GM12878 (cell line): ENCODE results near the gene ROBO4. TPM values are rescaled to one million over a fixed set of nuclear protein-coding genes. Genes with fewer than 3 reads are reported as not detected.

Experiments used
- ATAC-seq: fragments of 200-7000 bp; cut with Tn5 transposase; 3 replicates; pipeline ENCODE4 v1.9.1; 2020; ENCODE audit warnings: mild to moderate bottlenecking, moderate library complexity
- BruUV-seq: library from RNA; stranded (reverse); fragments of 400-500 nt; replicated peaks from 2 replicates; lab custom pipeline; 2021; lab: Mats Ljungman, UMichigan
- CTCF ChIA-PET: fragments of 300-600 bp; sonication (Branson Sonifier 250); formaldehyde crosslinking; extraction: SDS; loops from one replicate; lab custom pipeline; 2021; ENCODE audit warnings: inconsistent platforms; lab: Yijun Ruan, JAX
- POLR2A ChIA-PET: fragments of 350-600 bp; formaldehyde crosslinking; extraction: SDS; loops from one replicate; lab custom pipeline; 2021; ENCODE audit warnings: inconsistent platforms; lab: Charles Lee
- RAD21 ChIA-PET: fragments of 300-600 bp; sonication (Branson Sonifier 250); formaldehyde crosslinking; loops from one replicate; lab custom pipeline; 2023; ENCODE audit warnings: antibody characterized with exemption; ENCODE audit not compliant: unreplicated experiment; lab: Charles Lee
- SMC1A ChIA-PET: fragments of 300-600 bp; sonication (Branson Sonifier 250); formaldehyde crosslinking; loops from one replicate; lab custom pipeline; 2023; ENCODE audit not compliant: unreplicated experiment, uncharacterized antibody; lab: Charles Lee
- DNase-seq: peaks from one replicate; pipeline ENCODE4 v3.0.0-alpha.2; 2011; ENCODE audit warnings: low read depth, low spot score
- FAIRE-seq: peaks from 3 replicates; lab custom pipeline; 2011; peaks lifted over from hg19 to GRCh38; lab: Jason Lieb, UNC
- H2AFZ ChIP-seq: 2 replicates; pipeline ENCODE4 v1.6.0; 2011; ENCODE audit warnings: low read depth, low read length, control low read depth; ENCODE audit not compliant: control insufficient read depth
- H3K27ac ChIP-seq: 2 replicates; pipeline ENCODE4 v1.5.1; 2011; ENCODE audit warnings: control low read depth; ENCODE audit not compliant: control insufficient read depth, insufficient read depth
- H3K27me3 ChIP-seq, 2 experiments: replicated peaks in 1 of 2; 2 replicates each; pipeline versions ENCODE4 v1.6.0 to v1.6.1; 2011; ENCODE audit warnings: low read length in 1 of 2; ENCODE audit not compliant: control insufficient read depth in 2 of 2, insufficient read depth in 2 of 2
- H3K36me3 ChIP-seq, 2 experiments: 2 replicates each; pipeline ENCODE4 v1.5.1; 2011; ENCODE audit warnings: low read length in 1 of 2; ENCODE audit not compliant: control insufficient read depth in 2 of 2, insufficient read depth in 2 of 2
- H3K4me1 ChIP-seq: 2 replicates; pipeline ENCODE4 v1.6.1; 2011; ENCODE audit warnings: mild to moderate bottlenecking, low read length, moderate library complexity, mixed read lengths; ENCODE audit not compliant: control insufficient read depth, insufficient read depth
- H3K4me2 ChIP-seq: 2 replicates; pipeline ENCODE4 v1.6.0; 2011; ENCODE audit warnings: control low read depth; ENCODE audit not compliant: control insufficient read depth, insufficient read depth
- H3K4me3 ChIP-seq: fragments of 200-600 bp; sonication (generic); 2 replicates; pipeline ENCODE4 v1.5.1; 2016
- H3K79me2 ChIP-seq: 2 replicates; pipeline ENCODE4 v1.6.0; 2011; ENCODE audit warnings: low read length; ENCODE audit not compliant: control insufficient read depth, insufficient read depth
- H3K9ac ChIP-seq: 2 replicates; pipeline ENCODE4 v1.8.0; 2011; ENCODE audit warnings: low read length, control low read depth, mixed read lengths; ENCODE audit not compliant: control insufficient read depth, insufficient read depth
- H3K9me3 ChIP-seq: replicated peaks from 3 replicates; pipeline ENCODE4 v1.5.1; 2011; ENCODE audit warnings: mild to moderate bottlenecking, low read length; ENCODE audit not compliant: control insufficient read depth, insufficient read depth
- H4K20me1 ChIP-seq: 2 replicates; pipeline ENCODE4 v1.6.0; 2011; ENCODE audit not compliant: control insufficient read depth, insufficient read depth
- ATF7 ChIP-seq: fragments of 450-650 bp; IDR thresholded peaks from 2 replicates; pipeline ENCODE4 v1.6.1; 2016; ENCODE audit warnings: low read depth, mild to moderate bottlenecking
- CBX5 ChIP-seq: sonication (generic); IDR thresholded peaks from 2 replicates; pipeline ENCODE4 v1.6.1; 2016; ENCODE audit warnings: low read depth, moderate library complexity, mild to moderate bottlenecking, inconsistent platforms
- CHD4 ChIP-seq: fragments of 200-600 bp; sonication (generic); IDR thresholded peaks from 2 replicates; pipeline ENCODE4 v1.6.1; 2016; ENCODE audit warnings: mild to moderate bottlenecking
- CREM ChIP-seq: IDR thresholded peaks from 2 replicates; pipeline ENCODE4 v1.6.1; 2014; ENCODE audit warnings: antibody characterized with exemption, low read depth
- EZH2 ChIP-seq: IDR thresholded peaks from 2 replicates; pipeline ENCODE4 v1.6.1; 2012; ENCODE audit warnings: low read depth, mild to moderate bottlenecking, control low read depth, inconsistent platforms, low read length, borderline replicate concordance; ENCODE audit not compliant: control insufficient read depth
- FOS ChIP-seq: IDR thresholded peaks from 3 replicates; pipeline ENCODE4 v1.6.1; 2011; ENCODE audit warnings: borderline replicate concordance; ENCODE audit not compliant: insufficient read length; ENCODE audit errors: extremely low read depth
- NRF1 ChIP-seq: conservative IDR thresholded peaks from 2 replicates; pipeline ENCODE4 v1.6.1; 2011; ENCODE audit warnings: mild to moderate bottlenecking, low read depth, low read length, improper control_type of control experiment
- SIN3A ChIP-seq: IDR thresholded peaks from 2 replicates; pipeline ENCODE4 v1.6.1; 2012; ENCODE audit warnings: low read depth, low read length, improper control_type of control experiment
- SP1 ChIP-seq: IDR thresholded peaks from one replicate; pipeline ENCODE4 v1.6.1; 2011; ENCODE audit warnings: low read depth, low read length
- SREBF2 ChIP-seq: IDR thresholded peaks from 2 replicates; pipeline ENCODE4 v1.6.1; 2012; ENCODE audit warnings: mild to moderate bottlenecking, low read length
- TCF7 ChIP-seq: IDR thresholded peaks from 2 replicates; pipeline ENCODE4 v1.6.1; 2014; ENCODE audit warnings: antibody characterized with exemption, borderline replicate concordance
- ZNF217 ChIP-seq: fragments of 450-650 bp; IDR thresholded peaks from 2 replicates; pipeline ENCODE4 v1.6.1; 2017; ENCODE audit warnings: antibody characterized with exemption, mild to moderate bottlenecking
- ZZZ3 ChIP-seq: IDR thresholded peaks from 2 replicates; pipeline ENCODE4 v1.6.1; 2011; ENCODE audit warnings: low read depth; ENCODE audit not compliant: control insufficient read depth, insufficient read length
- WGBS: methylation state at CpG from one replicate; pipeline ENCODE4 v1.1.6; 2016; ENCODE audit warnings: low lambda C conversion rate; ENCODE audit not compliant: insufficient replicate concordance, insufficient coverage; ENCODE audit errors: missing lambda C conversion rate; 5-methylcytosine and 5-hydroxymethylcytosine counted together
- in situ Hi-C: fragments of 300-500 bp; cut with MboI; formaldehyde crosslinking; loops from 9 replicates; pipeline ENCODE4 v1.14.3; 2018; ENCODE audit warnings: mixed read lengths
- intact Hi-C: fragments of 100-400 bp; cut with micrococcal nuclease; formaldehyde crosslinking; loops from one replicate; pipeline ENCODE4 v1.14.2; 2022; ENCODE audit not compliant: unreplicated experiment
- polyA plus RNA-seq, 11 experiments: library from polyadenylated mRNA; depleted of rRNA in 4 of 11; unstranded in 6 of 11; stranded (reverse) in 5 of 11; fragments of >200 nt; fragmentation: Nextera tagmentation in 4 of 11; fragmentation: Illumina TruSeq in 1 of 11; extraction: Ambion mirVana in 4 of 11; extraction: Trizol in 1 of 11; gene quantifications; 1 replicate in 1 of 11; 2 replicates in 10 of 11; pipeline versions ENCODE4 v1.2.1 to v1.2.3, GENCODE V29; 2011 to 2016; ENCODE audit warnings: inconsistent platforms in 2 of 11, missing spikeins in 2 of 11, low read depth in 1 of 11
- total RNA-seq, 4 experiments: library from RNA; depleted of rRNA in 3 of 4; stranded (reverse); fragments of >200 nt in 3 of 4; fragmentation: Illumina TruSeq in 1 of 4; extraction: Trizol in 1 of 4; gene quantifications; 2 replicates each; pipeline versions ENCODE4 v1.2.1 to v1.2.3, GENCODE V29; 2013 to 2021
- TF ChIP-seq, protein P1 (sequence below): fragments of 450-650 bp; IDR thresholded peaks from 2 replicates; pipeline ENCODE4 v1.6.1; 2018; ENCODE audit warnings: borderline replicate concordance, mild to moderate bottlenecking; ENCODE audit not compliant: partially characterized antibody
- TF ChIP-seq, protein P2 (sequence below): fragments of 450-650 bp; IDR thresholded peaks from 2 replicates; pipeline ENCODE4 v1.6.1; 2017; ENCODE audit warnings: mild to moderate bottlenecking, low read depth, inconsistent platforms; ENCODE audit not compliant: poor library complexity, severe bottlenecking

Gene ROBO4
- total and polyA plus RNA-seq, 10 of the 15 experiments (the other 5 are each of a cell fraction or from before 2014, with no cell fraction given), result not detected

DNA sequence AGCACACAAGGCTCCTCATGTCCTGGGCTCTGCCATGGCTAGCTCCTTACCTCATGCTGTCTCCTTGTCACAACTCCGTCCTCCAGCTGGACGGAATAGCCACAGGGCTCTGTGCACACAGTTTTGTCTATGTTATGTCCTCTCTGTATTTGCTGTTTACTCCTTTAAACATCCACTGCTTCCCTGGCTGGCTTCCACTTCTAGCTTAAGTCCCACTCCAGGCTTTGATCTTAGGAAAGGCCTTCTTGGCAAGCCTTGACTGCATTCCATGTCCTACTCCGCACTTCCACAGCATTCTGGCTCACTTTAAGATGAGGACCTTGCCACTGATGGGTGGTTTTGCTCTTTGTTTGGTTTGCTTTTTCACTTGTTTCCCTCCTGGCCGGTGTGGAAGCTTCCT, 55.4 kb downstream of the ROBO4 start:
- intact Hi-C loops, result no loop called here
- SMC1A ChIA-PET, result interaction anchor here (0.7 to 1.0 kb wide), 2 partner anchors 159 to 320 kb away, joined by 3 read pairs; no protein-coding TSS in a partner anchor
- H3K27me3 ChIP-seq, result peaks cover 22 to 34% of the 10 kb centered on the region in 2 experiments

DNA sequence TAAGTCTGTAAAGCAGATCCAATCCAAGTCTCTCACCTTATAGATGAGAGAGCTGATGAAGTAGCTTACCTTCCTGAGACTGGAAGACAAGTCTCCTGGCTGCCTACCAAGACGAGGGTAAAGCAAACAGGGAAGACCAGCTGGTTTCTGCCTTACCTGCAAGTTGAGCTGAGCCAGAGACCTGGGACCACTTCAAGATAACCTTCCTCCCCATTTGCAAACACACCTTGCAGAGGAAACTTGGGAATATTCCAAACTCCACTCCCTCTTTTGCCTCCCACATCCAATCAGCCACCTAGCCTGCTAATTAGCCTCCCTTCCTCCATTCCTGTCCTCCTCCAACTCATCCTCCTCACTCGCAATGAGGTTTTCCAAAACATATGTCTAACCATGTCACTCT, 55.8 kb downstream of the ROBO4 start:
- H3K27ac ChIP-seq, result no peak overlapping the region
- FAIRE-seq (no peak), ATAC-seq (no peak), DNase-seq (no peak)
- H3K4me2 ChIP-seq, result no peak overlapping the region
- no peaks in the 10 kb centered on the region for H3K36me3 ChIP-seq
- intact Hi-C loops (no loop called here), in situ Hi-C loops (loop anchor here (25.0 kb wide), 1 partner anchor 430 kb away; the partner anchor contains the start of gene OR8B4)
- no peak overlapping the region for H2AFZ ChIP-seq
- ChIA-PET SMC1A (interaction anchor here (0.7 to 1.0 kb wide), 2 partner anchors 158 to 320 kb away, joined by 3 read pairs; no protein-coding TSS in a partner anchor), CTCF (interaction anchor here (1.0 to 1.2 kb wide), 2 partner anchors 14 to 171 kb away, joined by 3 read pairs; no protein-coding TSS in a partner anchor), RAD21 (no interaction called here), POLR2A (no interaction called here)
- BruUV-seq, result no TSS peak
- H3K4me3 ChIP-seq, result no peak overlapping the region
- no peaks in the 10 kb centered on the region for H3K9me3 ChIP-seq
- H3K27me3 ChIP-seq, result peaks cover 22 to 34% of the 10 kb centered on the region in 2 experiments
- WGBS, result 3% methylated on average over 2 of the region's 2 CpGs
- no peaks in the 10 kb centered on the region for H3K79me2 ChIP-seq
- H4K20me1 ChIP-seq, result no peaks in the 10 kb centered on the region
- no peaks in the 10 kb centered on the region for H3K4me1 ChIP-seq
- no peak overlapping the region for H3K9ac ChIP-seq
- TF ChIP-seq, protein P1, sequence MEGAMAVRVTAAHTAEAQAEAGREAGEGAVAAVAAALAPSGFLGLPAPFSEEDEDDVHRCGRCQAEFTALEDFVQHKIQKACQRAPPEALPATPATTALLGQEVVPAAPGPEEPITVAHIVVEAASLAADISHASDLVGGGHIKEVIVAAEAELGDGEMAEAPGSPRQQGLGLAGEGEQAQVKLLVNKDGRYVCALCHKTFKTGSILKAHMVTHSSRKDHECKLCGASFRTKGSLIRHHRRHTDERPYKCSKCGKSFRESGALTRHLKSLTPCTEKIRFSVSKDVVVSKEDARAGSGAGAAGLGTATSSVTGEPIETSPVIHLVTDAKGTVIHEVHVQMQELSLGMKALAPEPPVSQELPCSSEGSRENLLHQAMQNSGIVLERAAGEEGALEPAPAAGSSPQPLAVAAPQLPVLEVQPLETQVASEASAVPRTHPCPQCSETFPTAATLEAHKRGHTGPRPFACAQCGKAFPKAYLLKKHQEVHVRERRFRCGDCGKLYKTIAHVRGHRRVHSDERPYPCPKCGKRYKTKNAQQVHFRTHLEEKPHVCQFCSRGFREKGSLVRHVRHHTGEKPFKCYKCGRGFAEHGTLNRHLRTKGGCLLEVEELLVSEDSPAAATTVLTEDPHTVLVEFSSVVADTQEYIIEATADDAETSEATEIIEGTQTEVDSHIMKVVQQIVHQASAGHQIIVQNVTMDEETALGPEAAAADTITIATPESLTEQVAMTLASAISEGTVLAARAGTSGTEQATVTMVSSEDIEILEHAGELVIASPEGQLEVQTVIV, result no peak
- no peak for TF ChIP-seq ATF7
- TF ChIP-seq CREM, result no peak
- TF ChIP-seq NRF1, result no peak
- no peak for TF ChIP-seq FOS
- TF ChIP-seq TCF7, result no peak
- TF ChIP-seq SIN3A, result no peak
- TF ChIP-seq CHD4, result no peak
- TF ChIP-seq, protein P2, sequence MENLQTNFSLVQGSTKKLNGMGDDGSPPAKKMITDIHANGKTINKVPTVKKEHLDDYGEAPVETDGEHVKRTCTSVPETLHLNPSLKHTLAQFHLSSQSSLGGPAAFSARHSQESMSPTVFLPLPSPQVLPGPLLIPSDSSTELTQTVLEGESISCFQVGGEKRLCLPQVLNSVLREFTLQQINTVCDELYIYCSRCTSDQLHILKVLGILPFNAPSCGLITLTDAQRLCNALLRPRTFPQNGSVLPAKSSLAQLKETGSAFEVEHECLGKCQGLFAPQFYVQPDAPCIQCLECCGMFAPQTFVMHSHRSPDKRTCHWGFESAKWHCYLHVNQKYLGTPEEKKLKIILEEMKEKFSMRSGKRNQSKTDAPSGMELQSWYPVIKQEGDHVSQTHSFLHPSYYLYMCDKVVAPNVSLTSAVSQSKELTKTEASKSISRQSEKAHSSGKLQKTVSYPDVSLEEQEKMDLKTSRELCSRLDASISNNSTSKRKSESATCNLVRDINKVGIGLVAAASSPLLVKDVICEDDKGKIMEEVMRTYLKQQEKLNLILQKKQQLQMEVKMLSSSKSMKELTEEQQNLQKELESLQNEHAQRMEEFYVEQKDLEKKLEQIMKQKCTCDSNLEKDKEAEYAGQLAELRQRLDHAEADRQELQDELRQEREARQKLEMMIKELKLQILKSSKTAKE, result no peak
- TF ChIP-seq SP1, result no peak
- TF ChIP-seq ZNF217, result no peak
- no peak for TF ChIP-seq ZZZ3
- TF ChIP-seq CBX5, result no peak

More for the DNA sequence above, 55.4 kb downstream of the ROBO4 start:
- DNase-seq, result no peak
- ChIA-PET CTCF (interaction anchor here (1.0 to 1.2 kb wide), 2 partner anchors 13 to 172 kb away, joined by 3 read pairs; no protein-coding TSS in a partner anchor), POLR2A (no interaction called here), RAD21 (no interaction called here)
- no peak overlapping the region for H2AFZ ChIP-seq
- no peak overlapping the region for H3K4me2 ChIP-seq
- WGBS, result 1% methylated on average over 4 of the region's 4 CpGs
- no peaks in the 10 kb centered on the region for H3K36me3 ChIP-seq
- H3K27ac ChIP-seq, result no peak overlapping the region
- H4K20me1 ChIP-seq, result no peaks in the 10 kb centered on the region
- BruUV-seq, result no TSS peak
- H3K9me3 ChIP-seq, result no peaks in the 10 kb centered on the region
- no peak for ATAC-seq
- TF ChIP-seq EZH2 (peak; percentile 82; the same call in 1 of the 2 replicates), SREBF2 (no peak)
- H3K4me3 ChIP-seq, result no peak overlapping the region
- H3K9ac ChIP-seq, result no peak overlapping the region
- FAIRE-seq, result no peak
- H3K4me1 ChIP-seq, result no peaks in the 10 kb centered on the region
- H3K79me2 ChIP-seq, result no peaks in the 10 kb centered on the region
- in situ Hi-C loops, result loop anchor here (25.0 kb wide), 1 partner anchor 430 kb away; the partner anchor contains the start of gene OR8B4
